HG03520 (cell line): ENCODE results near the gene EEA1.

Experiments
- ATAC-seq: cut with Tn5 transposase; IDR thresholded peaks from one replicate; pipeline ENCODE4 v1.9.1; 2021; ENCODE audit warnings: mild to moderate bottlenecking, moderate library complexity; ENCODE audit not compliant: unreplicated experiment

Gene EEA1

DNA sequence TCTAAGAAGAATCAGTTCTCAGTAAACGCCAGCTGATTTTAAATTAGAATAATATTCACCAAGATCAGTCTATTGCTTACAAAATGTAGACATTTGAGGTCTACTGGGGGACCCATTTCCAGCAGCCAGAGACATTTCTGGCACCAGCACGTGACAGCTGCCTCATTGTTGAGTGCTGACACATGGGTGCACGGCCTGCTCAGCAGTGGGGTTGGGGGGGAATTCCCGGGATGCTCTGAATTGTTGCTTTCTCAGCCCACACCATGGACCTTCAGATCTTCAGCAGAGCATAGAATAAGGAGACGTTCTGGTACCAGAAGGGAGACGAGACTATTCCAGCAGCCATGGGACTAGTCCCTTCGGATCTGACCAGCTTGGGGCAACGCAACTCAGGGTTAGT is 208.0 kb downstream of the EEA1 start:
- ATAC-seq, result no peak
